HEK293T (cell line): ENCODE data around the gene TOMT.

Experiments
- CTCF ChIA-PET: fragments of 350-600 bp; formaldehyde crosslinking; extraction: SDS; loops from one replicate; lab custom pipeline; 2021; ENCODE audit warnings: antibody characterized with exemption, inconsistent platforms; lab: Yijun Ruan, JAX
- POLR2A ChIA-PET: fragments of 350-600 bp; formaldehyde crosslinking; extraction: SDS; loops from one replicate; lab custom pipeline; 2020; ENCODE audit warnings: antibody characterized with exemption, inconsistent platforms; lab: Yijun Ruan, JAX
- DNase-seq: peaks from one replicate; pipeline ENCODE4 v3.0.0; 2012; ENCODE audit warnings: mixed read lengths; ENCODE audit errors: extremely low spot score
- ARNT ChIP-seq: fragments of 450-650 bp; IDR thresholded peaks from 2 replicates; pipeline ENCODE4 v1.6.1; 2017; ENCODE audit warnings: mild to moderate bottlenecking
- BHLHE40 ChIP-seq: fragments of 450-650 bp; IDR thresholded peaks from 2 replicates; pipeline ENCODE4 v1.6.1; 2016; ENCODE audit warnings: mild to moderate bottlenecking, moderate library complexity, borderline replicate concordance
- CTBP1 ChIP-seq: fragments of 450-650 bp; IDR thresholded peaks from 2 replicates; pipeline ENCODE4 v1.6.1; 2016; ENCODE audit warnings: borderline replicate concordance
- ELF4 ChIP-seq: fragments of 450-650 bp; IDR thresholded peaks from 2 replicates; pipeline ENCODE4 v1.6.1; 2017; ENCODE audit warnings: antibody characterized with exemption
- FOXA1 ChIP-seq: fragments of 450-650 bp; IDR thresholded peaks from 2 replicates; pipeline ENCODE4 v1.6.1; 2016; ENCODE audit warnings: mild to moderate bottlenecking
- FOXK2 ChIP-seq: fragments of 450-650 bp; IDR thresholded peaks from 2 replicates; pipeline ENCODE4 v1.6.1; 2016; ENCODE audit warnings: mild to moderate bottlenecking
- FOXM1 ChIP-seq: fragments of 450-650 bp; IDR thresholded peaks from 2 replicates; pipeline ENCODE4 v1.6.1; 2017; ENCODE audit warnings: mild to moderate bottlenecking, borderline replicate concordance
- HDGF ChIP-seq: fragments of 450-650 bp; IDR thresholded peaks from 2 replicates; pipeline ENCODE4 v1.6.1; 2017; ENCODE audit warnings: antibody characterized with exemption, borderline replicate concordance
- L3MBTL2 ChIP-seq: fragments of 450-650 bp; conservative IDR thresholded peaks from 2 replicates; pipeline ENCODE4 v1.6.1; 2016; ENCODE audit warnings: mild to moderate bottlenecking
- LEF1 ChIP-seq: fragments of 450-650 bp; IDR thresholded peaks from 2 replicates; pipeline ENCODE4 v1.6.1; 2017; ENCODE audit warnings: mild to moderate bottlenecking, borderline replicate concordance
- NFRKB ChIP-seq: fragments of 450-650 bp; IDR thresholded peaks from 2 replicates; pipeline ENCODE4 v1.6.1; 2016; ENCODE audit warnings: mild to moderate bottlenecking, moderate library complexity
- PKNOX1 ChIP-seq: fragments of 450-650 bp; IDR thresholded peaks from 2 replicates; pipeline ENCODE4 v1.6.1; 2016
- SP1 ChIP-seq: fragments of 450-650 bp; IDR thresholded peaks from 2 replicates; pipeline ENCODE4 v1.6.1; 2017
- SUZ12 ChIP-seq: fragments of 450-650 bp; IDR thresholded peaks from 2 replicates; pipeline ENCODE4 v1.6.1; 2016; ENCODE audit warnings: mild to moderate bottlenecking
- TARDBP ChIP-seq: fragments of 450-650 bp; IDR thresholded peaks from 2 replicates; pipeline ENCODE4 v1.6.1; 2016
- ZNF384 ChIP-seq: fragments of 450-650 bp; IDR thresholded peaks from 2 replicates; pipeline ENCODE4 v1.6.1; 2016

The TOMT gene

GRCh38 chr11:72080326-72081183, 25.2 kb upstream of the TOMT start, which contains the start of the genes LRRC51 and NUMA1:
Gene LRRC51 (plus strand): TSS chr11:72080850. CDS start chr11:72089084, 8,234 bp downstream.
Gene NUMA1 (minus strand): TSS chr11:72080542. CDS start chr11:72035943, 44,599 bp downstream.
- ChIA-PET CTCF (no interaction called here), POLR2A (no interaction called here)
- DNase-seq = peak; percentile 93
- TF ChIP-seq PKNOX1 (peak; percentile 66; the same call in 1 of the 2 replicates), CTBP1 (no peak), NFRKB (no peak), L3MBTL2 (peak; percentile 74), SUZ12 (no peak), ELF4 (peak; percentile 36; the same call in 1 of the 2 replicates), SP1 (no peak), TARDBP (no peak), ARNT (no peak), BHLHE40 (no peak), ZNF384 (no peak), LEF1 (no peak), FOXA1 (no peak)

GRCh38 chr11:72081184-72081644, 24.5 kb upstream of the TOMT start:
- no peak for TF ChIP-seq ZNF384
- no peak for TF ChIP-seq PKNOX1
- no peak for TF ChIP-seq FOXM1
- no peak for TF ChIP-seq FOXK2
- no peak for TF ChIP-seq CTBP1
- no peak; the same call in 1 of the 2 replicates for TF ChIP-seq L3MBTL2
- no peak for TF ChIP-seq HDGF
- no peak for TF ChIP-seq TARDBP
- TF ChIP-seq SUZ12 = no peak
- no peak for TF ChIP-seq FOXA1
- no peak for TF ChIP-seq SP1
- ChIA-PET CTCF (interaction anchor here (0.9 to 1.4 kb wide), 2 partner anchors 10 to 56 kb away, joined by 3 to 14 read pairs; no protein-coding TSS in a partner anchor), POLR2A (no interaction called here)
- DNase-seq = no peak

- ChIA-PET CTCF (interaction anchor here (0.9 to 1.4 kb wide), 2 partner anchors 9 to 57 kb away, joined by 3 to 14 read pairs; no protein-coding TSS in a partner anchor), POLR2A (interaction anchor here (1.0 kb wide), 1 partner anchor 31 kb away, joined by 4 read pairs; the partner anchor contains the start of gene ANAPC15)
- DNase-seq = no peak
- TF ChIP-seq NFRKB = no peak
- no peak for TF ChIP-seq ARNT
- no peak for TF ChIP-seq LEF1
- TF ChIP-seq HDGF = no peak
- TF ChIP-seq PKNOX1 = no peak
- TF ChIP-seq L3MBTL2 = no peak
- TF ChIP-seq FOXK2 = no peak
- no peak for TF ChIP-seq FOXA1
- TF ChIP-seq TARDBP = no peak
- no peak for TF ChIP-seq BHLHE40
- no peak for TF ChIP-seq CTBP1
- no peak for TF ChIP-seq SUZ12
- no peak for TF ChIP-seq SP1
- no peak for TF ChIP-seq ZNF384
- TF ChIP-seq ELF4 = no peak
- TF ChIP-seq FOXM1 = no peak
Observed at GRCh38 chr11:72081821-72082453, 23.8 kb upstream of the TOMT start.

- CTCF ChIA-PET = interaction anchor here (5.7 kb wide), 1 partner anchor 58 kb away, joined by 31 read pairs; no protein-coding TSS in a partner anchor
- DNase-seq = no peak
- TF ChIP-seq SUZ12 (no peak), NFRKB (no peak), FOXM1 (no peak), ARNT (no peak), BHLHE40 (no peak), LEF1 (no peak), FOXA1 (no peak), PKNOX1 (no peak), TARDBP (no peak), L3MBTL2 (no peak), FOXK2 (no peak), ZNF384 (no peak), ELF4 (no peak), HDGF (no peak), SP1 (no peak)
- POLR2A ChIA-PET = no interaction called here
Observed at GRCh38 chr11:72083414-72083813, 22.3 kb upstream of the TOMT start.
